ENCODE measurements around the gene DCC. TPM values are rescaled to one million over a fixed set of nuclear protein-coding genes. Genes with fewer than 3 reads are reported as not detected.

DCC gene
- total RNA-seq, 1 experiment from 2014 or later = not detected

- Histone ChIP-seq H3K4me1 (ENCODE audit: control insufficient read depth in 1 of 2, insufficient read depth in 2 of 2, low read length in 2 of 2) (no peaks in the 10 kb centered on the region), H3K9me3 (ENCODE audit: control insufficient read depth in 1 of 2, insufficient read depth in 1 of 2, low read depth in 1 of 2, low read length in 2 of 2) (peaks cover 14 to 15% of the 10 kb centered on the region in 2 experiments; a peak in 2 of 4 replicates), H3K27ac (ENCODE audit: low read depth, low read length) (no peak overlapping the region), H3K4me2 (ENCODE audit: low read length) (no peak overlapping the region), H2AFZ (ENCODE audit: low read depth, low read length, poor library complexity, severe bottlenecking) (no peak overlapping the region), H3K27me3 (ENCODE audit: insufficient read depth, low read length) (no peaks in the 10 kb centered on the region), H3K9ac (ENCODE audit: low read length) (no peak overlapping the region), H3K79me2 (ENCODE audit: insufficient read depth, low read length) (no peaks in the 10 kb centered on the region), H3K9me2 (ENCODE audit: insufficient read depth) (no peaks in the 10 kb centered on the region), H3K36me3 (ENCODE audit: control insufficient read depth in 1 of 2, insufficient read depth in 2 of 2, low read length in 2 of 2) (no peaks in the 10 kb centered on the region), H4K20me1 (ENCODE audit: insufficient read depth) (no peaks in the 10 kb centered on the region), H3K4me3 (replicated peaks in 1 of 2; ENCODE audit: low read depth in 1 of 2, low read length in 2 of 2) (no peak overlapping the region)
- intact Hi-C loops (cut with micrococcal nuclease) = no loop called here
- CTCF ChIA-PET = no interaction called here
- ATAC-seq (no peak), DNase-seq (ENCODE audit: low read depth, low spot score) (no peak)
- POLR2A ChIA-PET = no interaction called here
- RAD21 ChIA-PET (ENCODE audit: low non-redundant PET in 1 of 2, low total read pairs in 2 of 2, uncharacterized antibody in 2 of 2, unreplicated experiment in 2 of 2) = no interaction called here
- BruUV-seq (replicated peaks) = no TSS peak
- TF ChIP-seq POLR2A (IDR thresholded peaks at IDR 0.05; ENCODE audit: borderline replicate concordance, extremely low read depth, insufficient read depth, insufficient read length) (no peak), YY1 (IDR thresholded peaks at IDR 0.05; ENCODE audit: extremely low read depth, insufficient replicate concordance, low read depth, low read length) (no peak), SIN3A (IDR thresholded peaks at IDR 0.05; ENCODE audit: low read depth) (no peak), ZFX (IDR thresholded peaks at IDR 0.05) (no peak), REST (IDR thresholded peaks at IDR 0.05; ENCODE audit: low read depth) (no peak), POLR2AphosphoS5 (IDR thresholded peaks at IDR 0.05; ENCODE audit: low read depth, low read length) (no peak), TCF7L2 (IDR thresholded peaks at IDR 0.05; ENCODE audit: borderline replicate concordance, extremely low read depth, insufficient read depth, insufficient read length) (no peak), CTCF (IDR thresholded peaks at IDR 0.05 in 2 of 3, conservative IDR thresholded peaks at IDR 0.05 in 1 of 3; ENCODE audit: borderline replicate concordance in 1 of 3, insufficient read depth in 1 of 3, low read depth in 2 of 3, low read length in 2 of 3) (no peak), SRF (IDR thresholded peaks at IDR 0.05; ENCODE audit: low read depth) (no peak), JUND (IDR thresholded peaks at IDR 0.05) (no peak), MAX (IDR thresholded peaks at IDR 0.05) (no peak), ELF1 (IDR thresholded peaks at IDR 0.05; ENCODE audit: borderline replicate concordance, low read depth) (no peak), ZBTB33 (IDR thresholded peaks at IDR 0.05; ENCODE audit: extremely low read depth, insufficient replicate concordance, low read length) (no peak), SP1 (IDR thresholded peaks at IDR 0.05; ENCODE audit: low read depth) (no peak), CEBPB (IDR thresholded peaks at IDR 0.05; ENCODE audit: low read depth) (no peak), EZH2phosphoT487 (IDR thresholded peaks at IDR 0.05; ENCODE audit: borderline replicate concordance) (no peak), RAD21 (IDR thresholded peaks at IDR 0.05; ENCODE audit: low read depth) (no peak), ZNF274 (IDR thresholded peaks at IDR 0.05; ENCODE audit: low read depth, low read length) (no peak)
Measured at GRCh38 chr18:52914148-52914547, 574.2 kb downstream of the DCC start.

Data from HCT116 (cell line).